Thyroid gland (tissue), 4 donors: Measurements from ENCODE around the gene ADIRF.

Experiments
- CTCF ChIP-seq, 6 experiments: fragments of 200-600 bp in 3 of 6; fragments of 450-650 bp in 3 of 6; sonication (generic) in 3 of 6; IDR thresholded peaks; one replicate each; pipeline ENCODE4 v1.5.1; 2016 to 2019; ENCODE audit warnings: antibody characterized with exemption in 6 of 6, mild to moderate bottlenecking in 2 of 6, inconsistent platforms in 1 of 6, moderate library complexity in 1 of 6
- POLR2A ChIP-seq, 2 donors: fragments of 450-650 bp; IDR thresholded peaks; one replicate each; pipeline ENCODE4 v1.6.1; 2017; ENCODE audit warnings: antibody characterized with exemption in 2 of 2, mild to moderate bottlenecking in 2 of 2, moderate library complexity in 1 of 2

DNA sequence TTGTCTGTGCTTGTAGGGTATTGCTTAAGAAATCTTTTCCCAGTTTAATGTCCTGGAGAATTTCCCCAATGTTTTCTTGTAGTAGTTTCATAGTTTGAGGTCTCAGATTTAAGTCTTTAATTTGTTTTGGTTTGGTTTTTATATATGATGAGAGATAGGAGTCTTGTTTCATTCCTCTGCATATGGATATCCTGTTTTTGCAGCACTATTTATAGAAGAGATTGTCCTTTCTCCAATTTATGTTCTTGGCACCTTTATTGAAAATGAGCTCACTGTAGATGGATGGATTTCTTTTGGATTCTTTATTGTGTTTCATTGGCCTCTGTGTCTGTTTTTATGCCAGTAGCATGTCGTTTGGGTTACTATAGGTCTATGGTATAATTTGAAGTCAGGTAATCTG, 20.2 kb downstream of the ADIRF start:
- TF ChIP-seq POLR2A (IDR thresholded peaks at IDR 0.05) (no peak), CTCF (IDR thresholded peaks at IDR 0.05) (no peak)
